ENCODE data around the gene GNG7.
A peak's percentile ranks its signal among the peaks of the same experiment; 100 is the strongest.
"Not testable (repeated sequence)": the region's sequence is repeated elsewhere in the genome, so short reads cannot be mapped to it uniquely, and the experiment has no call there.

Gene GNG7

GRCh38 chr19:2572152-2572551, 130.3 kb downstream of the GNG7 start:
- DNase-seq = not testable (repeated sequence)

GRCh38 chr19:2569596-2570465, 132.7 kb downstream of the GNG7 start:
- DNase-seq = no peak

GRCh38 chr19:2567996-2568395, 134.5 kb downstream of the GNG7 start:
- DNase-seq = no peak

GRCh38 chr19:2567580-2567979, 134.9 kb downstream of the GNG7 start:
- peak; percentile 90 for DNase-seq

GRCh38 chr19:2563546-2563945, 138.9 kb downstream of the GNG7 start:
- not testable (repeated sequence) for DNase-seq

- DNase-seq = peak; percentile 51
Observed at GRCh38 chr19:2561895-2562294, 140.6 kb downstream of the GNG7 start.

- DNase-seq = no peak
Observed at GRCh38 chr19:2561221-2561620, 141.3 kb downstream of the GNG7 start.

- DNase-seq = no peak
Observed at GRCh38 chr19:2560369-2560768, 142.1 kb downstream of the GNG7 start.

- DNase-seq = no peak
Observed at GRCh38 chr19:2558543-2558942, 144.0 kb downstream of the GNG7 start.

- not testable (repeated sequence) for DNase-seq
Observed at GRCh38 chr19:2558131-2558530, 144.4 kb downstream of the GNG7 start.

- no peak for DNase-seq
Observed at GRCh38 chr19:2557093-2557440, 145.4 kb downstream of the GNG7 start.

- no peak for DNase-seq
Observed at GRCh38 chr19:2556221-2557092, 146.0 kb downstream of the GNG7 start.

- DNase-seq = no peak
Observed at GRCh38 chr19:2555422-2556220, 146.9 kb downstream of the GNG7 start.

- peak; percentile 36 for DNase-seq
Observed at GRCh38 chr19:2554856-2555255, 147.6 kb downstream of the GNG7 start.

- DNase-seq = no peak
Observed at GRCh38 chr19:2553510-2553909, 149.0 kb downstream of the GNG7 start.

GRCh38 chr19:2552859-2553258, 149.6 kb downstream of the GNG7 start:
- DNase-seq = peak; percentile 95

GRCh38 chr19:2551864-2552185, 150.7 kb downstream of the GNG7 start:
- no peak for DNase-seq

- DNase-seq = no peak
Observed at GRCh38 chr19:2551172-2551863, 151.2 kb downstream of the GNG7 start.

- no peak for DNase-seq
Observed at GRCh38 chr19:2550431-2551171, 151.9 kb downstream of the GNG7 start.

GRCh38 chr19:2549701-2550191, 152.7 kb downstream of the GNG7 start:
- DNase-seq = peak; percentile 98

GRCh38 chr19:2548966-2549365, 153.5 kb downstream of the GNG7 start:
- DNase-seq = no peak

GRCh38 chr19:2547721-2548120, 154.8 kb downstream of the GNG7 start:
- DNase-seq = no peak
